A172 (cell line): ENCODE measurements around the gene SLC25A36. TPM values are rescaled to one million over a fixed set of nuclear protein-coding genes. Genes with fewer than 3 reads are reported as not detected.
"Not testable (repeated sequence)": the region's sequence is repeated elsewhere in the genome, so short reads cannot be mapped to it uniquely, and the experiment has no call there.

Experiments
- DNase-seq: peaks from one replicate; pipeline ENCODE4 v3.0.0-alpha.2; 2015; ENCODE audit warnings: low spot score
- total RNA-seq: library from RNA; depleted of rRNA; stranded (reverse); fragments of >200 nt; shearing (Covaris generic); gene quantifications from 2 replicates; pipeline ENCODE4 v1.2.3, GENCODE V29; 2014; rRNA removed

The SLC25A36 gene
- total RNA-seq, 1 experiment from 2014 or later = 44.4 TPM

DNA sequence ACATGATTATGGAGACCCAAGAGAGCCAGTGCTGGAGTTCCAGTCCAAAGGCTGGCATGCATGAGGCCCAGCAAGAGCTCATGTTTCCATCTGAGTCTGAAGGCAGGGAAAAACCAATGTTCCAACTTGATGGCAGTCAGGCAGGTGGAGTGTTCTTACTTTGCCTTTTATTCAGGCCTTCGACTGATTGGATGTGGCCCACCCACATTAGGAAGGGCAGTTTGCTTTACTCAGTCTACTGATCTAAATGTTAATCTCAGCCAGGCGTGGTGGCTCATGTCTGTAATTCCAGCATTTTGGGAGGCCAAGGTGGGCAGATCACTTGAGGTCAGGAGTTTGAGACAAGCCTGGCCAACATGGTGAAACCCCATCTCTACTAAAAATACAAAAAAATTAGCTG is 53.2 kb downstream of the SLC25A36 start:
- not testable (repeated sequence) for DNase-seq

DNA sequence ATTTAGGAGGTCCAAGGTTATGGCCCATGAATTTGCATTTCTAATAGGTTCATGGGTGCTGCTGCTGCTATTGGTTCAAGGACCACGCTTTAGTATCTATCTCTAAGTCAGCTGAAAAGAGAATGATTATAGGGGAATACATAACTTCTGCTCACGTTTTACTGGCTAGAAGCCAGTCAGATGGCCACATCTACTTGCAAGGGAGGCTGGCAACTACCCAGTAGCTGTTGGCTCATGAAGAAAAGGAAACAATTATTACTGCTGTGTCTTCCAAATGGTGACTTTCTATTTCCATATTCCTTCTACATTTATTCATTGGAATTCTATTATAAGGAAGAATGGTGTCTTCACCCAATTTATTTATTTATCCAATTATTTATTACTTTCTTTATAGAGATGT is 54.2 kb downstream of the SLC25A36 start:
- no peak for DNase-seq

DNA sequence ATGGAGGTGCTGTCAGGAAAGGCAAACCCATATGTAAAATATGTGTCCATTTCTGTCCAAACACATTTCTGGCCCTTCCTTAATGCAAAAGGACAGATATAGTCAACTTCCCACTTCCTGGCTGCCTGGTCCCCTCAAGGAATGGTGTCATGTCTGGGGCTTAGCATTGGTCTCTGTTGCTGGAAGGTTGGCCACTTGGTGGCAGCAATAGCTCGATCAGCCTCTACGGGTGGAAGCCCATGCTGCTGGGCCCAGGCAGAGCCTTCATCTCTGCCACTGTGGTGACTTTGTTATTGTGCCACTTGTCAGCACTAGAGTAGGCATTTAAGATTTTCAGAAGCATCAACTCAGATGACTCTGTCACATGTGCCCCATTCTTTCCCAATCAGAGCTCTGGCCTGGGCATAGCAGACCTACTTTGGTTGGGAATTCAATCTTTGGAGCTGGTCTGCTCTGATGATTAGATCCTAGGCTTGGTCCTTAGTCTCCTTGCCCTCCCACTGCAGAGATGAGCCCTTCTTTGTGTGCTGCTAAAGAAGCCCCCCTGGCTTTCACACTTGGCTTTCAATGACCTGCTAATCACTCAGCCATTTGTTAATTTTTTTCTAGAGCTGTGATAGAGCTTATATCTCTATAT is 58.5 kb downstream of the SLC25A36 start:
- DNase-seq = peak; percentile 62

DNA sequence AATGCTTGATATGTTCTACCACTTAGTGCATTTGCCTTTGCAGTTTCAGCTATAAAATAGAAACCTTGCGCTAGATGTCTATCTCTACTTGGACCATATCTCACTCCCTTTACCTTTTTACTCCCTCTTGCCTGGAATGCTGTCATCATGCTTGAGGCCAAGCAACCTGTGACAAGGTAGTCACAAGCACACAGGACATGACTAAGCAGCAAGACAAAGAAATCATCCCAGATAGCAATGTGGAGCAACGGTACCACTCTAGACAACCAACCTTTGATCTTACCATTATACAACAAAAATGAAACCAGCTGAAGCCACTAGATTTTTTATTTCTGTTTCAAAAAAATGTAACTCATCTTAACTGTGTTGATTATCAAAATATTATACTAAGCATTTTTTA is 59.0 kb downstream of the SLC25A36 start:
- no peak for DNase-seq

DNA sequence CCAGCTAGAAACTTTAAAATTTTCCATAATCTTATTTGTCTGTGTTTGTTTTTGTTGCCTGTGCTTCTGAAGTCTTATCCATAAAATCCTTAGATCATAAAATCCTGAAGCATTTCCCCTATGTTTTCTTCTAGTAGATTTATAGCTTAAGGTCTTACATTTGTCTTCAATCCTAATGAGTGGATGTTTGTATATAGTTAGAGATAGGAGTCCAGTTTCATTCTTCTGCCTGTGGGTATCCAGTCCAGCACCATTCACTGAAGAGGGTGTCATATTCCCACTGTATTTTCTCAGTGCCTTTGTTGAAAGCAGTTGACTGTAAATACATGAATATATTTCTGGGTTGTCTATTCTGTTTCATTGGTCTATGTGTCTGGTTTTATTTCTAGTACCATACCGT is 64.7 kb downstream of the SLC25A36 start:
- no peak for DNase-seq

DNA sequence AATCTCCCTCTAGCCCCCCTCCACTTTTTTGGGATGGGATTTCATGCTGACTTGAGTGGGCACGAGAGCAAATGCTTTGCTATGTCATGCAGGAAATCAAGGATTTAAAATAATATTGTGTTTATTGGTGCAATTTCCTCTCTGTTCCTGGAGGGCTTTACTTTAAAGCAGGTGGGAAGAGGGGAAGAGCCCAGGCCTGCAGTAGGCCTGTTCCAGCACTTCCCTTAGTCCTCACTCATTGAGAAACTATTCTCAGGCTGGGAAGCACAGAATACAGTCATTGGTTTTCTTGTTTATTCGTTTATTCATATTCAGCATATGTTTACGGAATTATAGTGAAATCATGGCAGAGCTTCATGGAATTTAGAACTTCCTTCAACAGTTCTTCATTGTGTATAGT is 67.9 kb downstream of the SLC25A36 start:
- no peak for DNase-seq

DNA sequence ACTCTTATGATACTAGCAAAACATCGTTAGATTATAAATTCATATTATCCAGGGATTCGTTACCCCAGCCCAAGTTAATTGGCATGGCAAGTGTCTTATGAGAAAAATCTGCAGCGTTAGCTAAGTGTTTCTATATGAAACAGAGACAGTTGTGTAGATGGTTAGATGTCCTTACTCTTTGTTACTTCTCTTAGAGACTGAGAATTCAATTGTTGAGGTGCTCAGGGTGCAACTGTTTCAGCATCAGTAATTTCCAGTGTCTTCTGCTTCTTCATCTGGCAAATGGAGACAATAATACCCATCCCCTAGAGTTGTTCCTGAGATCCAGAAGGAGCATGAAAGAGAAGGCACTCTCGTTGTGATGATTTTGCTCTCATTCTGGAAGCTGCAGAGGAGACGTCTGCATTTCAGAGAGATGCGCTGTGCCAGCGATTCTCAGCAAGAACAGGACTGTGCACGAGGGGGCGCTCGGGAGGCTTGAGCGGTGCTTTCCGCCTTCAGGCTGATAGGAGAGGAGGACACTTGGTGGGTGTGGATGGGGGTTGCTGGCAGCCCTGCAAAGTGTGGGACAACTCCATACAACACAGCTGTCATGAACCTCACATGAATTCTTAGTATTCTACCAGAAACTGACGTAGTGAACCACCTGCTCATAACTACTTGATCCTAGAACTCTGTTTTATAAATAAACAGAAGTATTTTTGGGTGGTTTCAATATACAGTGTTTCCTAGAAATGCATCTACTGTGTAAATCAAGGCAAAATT is 69.8 kb downstream of the SLC25A36 start:
- peak; percentile 62 for DNase-seq

DNA sequence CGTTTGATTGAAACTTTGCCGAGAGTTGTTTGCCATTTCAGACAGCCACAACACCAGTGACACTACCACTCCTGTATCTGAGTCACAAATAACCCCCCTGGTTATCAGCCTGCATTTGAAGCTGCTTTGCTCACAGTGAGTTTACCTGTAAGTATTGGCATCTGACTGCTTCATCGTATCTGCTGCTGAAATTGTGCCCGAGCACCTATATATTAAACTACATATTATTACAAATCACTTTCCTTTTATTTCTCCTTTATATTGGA is 70.3 kb downstream of the SLC25A36 start:
- no peak for DNase-seq

DNA sequence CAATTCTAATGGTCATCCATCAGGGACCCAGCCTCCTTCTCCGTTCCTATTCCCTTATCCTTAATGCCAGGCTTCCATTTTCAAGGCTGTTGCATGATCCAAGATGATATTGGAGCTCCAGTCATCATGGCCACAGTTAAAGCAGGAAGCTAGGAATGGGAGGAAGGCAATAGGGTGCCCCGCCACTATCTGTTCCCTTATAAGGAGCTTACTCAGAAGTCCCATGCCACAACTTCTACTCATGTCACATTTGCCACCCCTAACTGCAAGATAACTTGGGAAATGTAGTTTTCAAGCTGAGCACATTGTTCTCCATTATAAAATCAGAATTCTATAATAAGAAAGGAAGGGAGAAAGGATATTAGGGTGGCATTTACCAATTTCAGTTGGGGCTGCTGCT is 70.9 kb downstream of the SLC25A36 start:
- DNase-seq = no peak

DNA sequence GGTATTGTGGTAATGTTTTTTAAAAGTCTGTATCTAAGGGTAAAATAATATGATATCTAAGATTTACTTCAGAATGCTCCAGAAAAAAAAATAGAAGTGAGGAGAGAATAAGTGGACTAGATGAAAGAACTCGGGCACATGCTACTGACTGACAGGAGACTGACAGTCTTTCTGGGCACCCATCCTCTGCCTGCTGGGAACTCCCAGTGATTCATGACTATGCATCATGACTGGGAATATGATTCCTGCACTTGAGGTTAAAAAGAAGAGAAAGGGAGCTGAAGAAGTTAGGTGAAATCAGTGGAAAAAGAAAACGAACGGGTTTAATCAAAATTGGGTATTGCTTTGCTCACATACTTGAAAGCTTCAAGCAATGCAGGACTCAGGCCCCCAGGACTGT is 73.8 kb downstream of the SLC25A36 start:
- peak; percentile 31 for DNase-seq

DNA sequence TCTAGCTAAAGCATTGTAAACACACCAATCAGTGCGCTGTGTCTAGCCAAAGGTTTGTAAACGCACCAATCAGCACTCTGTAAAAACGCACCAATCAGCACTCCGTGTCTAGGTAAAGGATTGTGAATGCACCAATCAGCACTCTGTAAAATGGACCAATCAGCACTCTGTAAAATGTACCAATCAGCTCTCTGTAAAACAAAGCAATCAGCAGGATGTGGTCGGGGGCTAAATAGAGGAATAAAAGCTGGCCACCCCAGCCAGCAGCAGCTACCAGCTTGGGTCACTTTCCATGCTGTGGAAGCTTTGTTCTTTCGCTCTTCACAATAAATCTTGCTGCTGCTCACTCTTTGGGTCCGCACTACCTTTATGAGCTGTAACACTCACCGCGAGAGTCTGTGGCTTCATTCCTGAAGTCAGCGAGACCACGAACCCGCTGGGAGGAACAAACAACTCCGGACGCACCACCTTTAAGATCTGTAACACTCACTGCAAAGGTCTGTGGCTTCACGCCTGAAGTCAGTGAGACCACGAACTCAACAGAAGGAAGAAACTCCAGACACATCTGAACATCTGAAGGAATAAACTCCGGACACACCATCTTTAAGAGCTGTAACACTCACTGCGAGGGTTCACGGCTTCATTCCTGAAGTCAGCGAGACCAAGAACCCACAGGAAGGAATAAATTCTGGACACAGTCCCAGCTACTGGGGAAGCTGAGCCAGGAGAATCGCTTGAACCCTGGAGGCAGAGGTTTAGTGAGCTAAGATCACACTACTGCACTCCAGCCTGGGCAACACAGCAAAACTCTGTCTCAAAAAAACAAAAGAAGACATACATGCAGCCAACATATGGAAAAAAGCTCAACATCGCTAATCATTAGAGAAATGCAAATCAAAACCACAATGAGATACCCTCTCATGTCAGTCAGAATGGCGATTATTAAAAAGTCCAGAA is 76.0 kb downstream of the SLC25A36 start:
- DNase-seq = not testable (repeated sequence)

DNA sequence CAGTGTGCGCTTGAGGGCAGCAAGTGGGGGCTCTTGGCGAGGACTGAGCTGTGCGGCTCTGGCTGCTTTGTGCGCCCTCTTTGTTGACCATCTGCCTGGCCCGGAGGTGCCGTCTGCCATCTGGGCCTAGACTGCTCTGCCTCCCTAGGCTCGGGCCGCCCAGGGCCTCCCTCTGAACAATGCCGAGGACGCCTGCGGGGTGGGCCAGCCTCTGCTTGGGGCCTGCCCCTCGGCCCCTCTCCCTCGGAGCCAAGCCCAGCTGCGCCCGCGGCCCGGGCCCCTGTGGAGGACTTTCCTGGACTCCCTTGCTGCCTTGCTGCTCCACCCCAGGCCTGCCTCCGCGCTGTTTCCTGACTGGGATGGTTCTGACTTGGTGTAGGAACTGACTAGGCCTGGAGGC is 77.6 kb downstream of the SLC25A36 start:
- DNase-seq = no peak

DNA sequence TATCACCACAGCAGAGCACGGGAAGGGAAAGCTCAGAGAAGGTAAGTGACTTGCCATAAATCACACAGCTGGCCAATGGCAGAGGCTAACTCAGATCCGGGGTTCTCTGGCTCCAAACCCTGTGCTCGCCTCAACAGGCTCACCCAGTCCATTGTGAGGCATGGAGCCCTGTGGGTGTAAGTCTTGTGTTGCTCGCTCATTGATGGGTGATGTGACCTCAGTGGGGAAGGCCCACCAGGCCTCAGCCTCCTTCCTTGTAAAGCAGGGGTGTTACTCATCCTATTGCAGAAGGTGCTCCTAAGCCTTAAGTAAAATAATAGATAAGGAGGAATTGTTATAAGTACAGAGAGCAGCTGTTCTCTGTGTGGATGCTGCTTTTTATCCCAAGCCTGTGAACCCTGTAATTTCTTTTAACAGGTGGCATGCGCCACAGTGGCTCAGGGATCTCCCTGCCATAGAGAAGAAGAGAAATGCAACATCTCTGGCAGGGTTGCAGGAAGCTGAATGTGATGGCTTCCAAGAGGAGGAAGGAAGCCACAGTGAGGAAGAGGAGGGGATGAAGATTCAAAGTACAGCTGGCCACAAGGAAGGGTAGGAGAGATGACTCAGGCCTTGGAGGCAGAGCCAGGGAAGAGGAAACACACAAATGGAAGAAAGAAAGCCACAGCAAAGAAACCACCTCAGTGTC is 78.7 kb downstream of the SLC25A36 start:
- peak; percentile 53 for DNase-seq

DNA sequence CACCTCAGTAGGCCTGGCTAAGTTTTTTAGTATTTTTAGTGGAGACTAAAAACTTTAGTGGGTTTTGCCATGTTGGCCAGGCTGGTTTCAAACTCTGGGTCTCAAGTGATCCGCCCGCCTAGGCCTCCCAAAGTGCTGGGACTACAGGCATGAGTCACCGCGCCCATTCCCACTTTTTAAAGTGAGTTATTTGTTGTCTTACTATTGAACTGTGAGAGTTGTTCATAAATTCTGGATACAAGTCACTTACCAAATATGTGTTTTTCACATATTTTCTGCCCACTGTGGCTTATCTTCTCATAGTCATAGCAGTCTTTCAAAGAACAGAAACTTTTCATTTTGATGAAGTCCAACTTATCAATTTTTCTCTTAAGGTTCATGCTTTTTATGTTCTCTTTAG is 79.6 kb downstream of the SLC25A36 start:
- DNase-seq = peak; percentile 29

Other genes with a start within 250 kb of the SLC25A36 start
- gene SPSB4, start 109.5 kb downstream of the SLC25A36 start, total RNA-seq = 1.1 and 2.9 TPM in 2 replicates